NCI-H226 (cell line): ENCODE results near the gene NUMBL.

Experiments
- DNase-seq: peaks from one replicate; pipeline ENCODE4 v3.0.0-alpha.2; 2015

Gene NUMBL

GRCh38 chr19:40688987-40689338 is 1.5 kb downstream of the NUMBL start:
- DNase-seq, result no peak

GRCh38 chr19:40688309-40688708 is 2.1 kb downstream of the NUMBL start:
- DNase-seq, result no peak

- DNase-seq, result no peak
Measured at GRCh38 chr19:40687525-40688016, 2.9 kb downstream of the NUMBL start.

- no peak for DNase-seq
Measured at GRCh38 chr19:40686882-40687524, 3.4 kb downstream of the NUMBL start.

GRCh38 chr19:40685563-40685962 is 4.9 kb downstream of the NUMBL start:
- no peak for DNase-seq

- DNase-seq, result no peak
Measured at GRCh38 chr19:40685016-40685526, 5.4 kb downstream of the NUMBL start.

- no peak for DNase-seq
Measured at GRCh38 chr19:40684280-40684679, 6.2 kb downstream of the NUMBL start.

- DNase-seq, result no peak
Measured at GRCh38 chr19:40683437-40683836, 7.0 kb downstream of the NUMBL start.

GRCh38 chr19:40682431-40682964 is 8.0 kb downstream of the NUMBL start:
- no peak for DNase-seq

- no peak for DNase-seq
Measured at GRCh38 chr19:40681039-40681438, 9.4 kb downstream of the NUMBL start.

- no peak for DNase-seq
Measured at GRCh38 chr19:40677156-40677555, 13.3 kb downstream of the NUMBL start.

GRCh38 chr19:40674291-40674690 is 16.2 kb downstream of the NUMBL start:
- DNase-seq, result peak; percentile 63

- DNase-seq, result no peak
Measured at GRCh38 chr19:40673397-40673796, 17.1 kb downstream of the NUMBL start.

GRCh38 chr19:40672573-40673299 is 17.7 kb downstream of the NUMBL start:
- DNase-seq, result no peak

GRCh38 chr19:40672038-40672437 is 18.4 kb downstream of the NUMBL start:
- no peak for DNase-seq

GRCh38 chr19:40671404-40671803 is 19.0 kb downstream of the NUMBL start:
- no peak for DNase-seq

- no peak for DNase-seq
Measured at GRCh38 chr19:40668991-40669614, 21.3 kb downstream of the NUMBL start.

GRCh38 chr19:40667602-40668001 is 22.8 kb downstream of the NUMBL start:
- DNase-seq, result no peak

- no peak for DNase-seq
Measured at GRCh38 chr19:40666803-40667438, 23.5 kb downstream of the NUMBL start.

- DNase-seq, result peak; percentile 36
Measured at GRCh38 chr19:40663695-40664692, 26.5 kb downstream of the NUMBL start.

GRCh38 chr19:40662925-40663694 is 27.3 kb downstream of the NUMBL start:
- peak; percentile 91 for DNase-seq
